GM18505 (cell line): ENCODE results near the gene PPP6R3.

Experiments
- ATAC-seq: cut with Tn5 transposase; IDR thresholded peaks from one replicate; pipeline ENCODE4 v1.9.1; 2021; ENCODE audit not compliant: unreplicated experiment
- POLR2A ChIP-seq: IDR thresholded peaks from 4 replicates; pipeline ENCODE4 v1.6.1; 2011; ENCODE audit warnings: borderline replicate concordance; ENCODE audit not compliant: insufficient read depth, insufficient read length; ENCODE audit errors: extremely low read depth

PPP6R3 gene

GRCh38 chr11:68523033-68523432 is 62.5 kb downstream of the PPP6R3 start:
- ATAC-seq: no peak
- no peak for TF ChIP-seq POLR2A

GRCh38 chr11:68523743-68524142 is 63.2 kb downstream of the PPP6R3 start:
- no peak for ATAC-seq
- no peak for TF ChIP-seq POLR2A

- no peak for ATAC-seq
Measured at GRCh38 chr11:68524213-68524612, 63.7 kb downstream of the PPP6R3 start.

GRCh38 chr11:68524681-68525080 is 64.1 kb downstream of the PPP6R3 start:
- no peak for ATAC-seq
- TF ChIP-seq POLR2A: no peak

More at GRCh38 chr11:68524213-68524612, 63.7 kb downstream of the PPP6R3 start:
- TF ChIP-seq POLR2A: no peak

- ATAC-seq: no peak
- TF ChIP-seq POLR2A: no peak
Measured at GRCh38 chr11:68525336-68525735, 64.8 kb downstream of the PPP6R3 start.

GRCh38 chr11:68525930-68526329 is 65.4 kb downstream of the PPP6R3 start:
- TF ChIP-seq POLR2A: no peak
- no peak for ATAC-seq

GRCh38 chr11:68527585-68527984 is 67.0 kb downstream of the PPP6R3 start:
- ATAC-seq: no peak
- no peak for TF ChIP-seq POLR2A

- TF ChIP-seq POLR2A: no peak
- ATAC-seq: no peak
Measured at GRCh38 chr11:68528630-68529029, 68.1 kb downstream of the PPP6R3 start.

GRCh38 chr11:68531129-68531693 is 70.7 kb downstream of the PPP6R3 start:
- no peak for TF ChIP-seq POLR2A
- ATAC-seq: no peak

GRCh38 chr11:68532727-68533369 is 72.3 kb downstream of the PPP6R3 start:
- TF ChIP-seq POLR2A: no peak
- no peak for ATAC-seq

- ATAC-seq: no peak
- no peak for TF ChIP-seq POLR2A
Measured at GRCh38 chr11:68533945-68534344, 73.4 kb downstream of the PPP6R3 start.

GRCh38 chr11:68535098-68535497 is 74.5 kb downstream of the PPP6R3 start:
- TF ChIP-seq POLR2A: no peak

GRCh38 chr11:68536706-68537105 is 76.2 kb downstream of the PPP6R3 start:
- ATAC-seq: no peak
- no peak for TF ChIP-seq POLR2A

More at GRCh38 chr11:68535098-68535497, 74.5 kb downstream of the PPP6R3 start:
- ATAC-seq: no peak

- no peak for ATAC-seq
- no peak for TF ChIP-seq POLR2A
Measured at GRCh38 chr11:68538025-68538424, 77.5 kb downstream of the PPP6R3 start.
